SK-N-MC (cell line): ENCODE measurements around the gene EPS15.

Experiments used
- EZH2 ChIP-seq: fragments of 200-600 bp; sonication (generic); IDR thresholded peaks from one replicate; pipeline ENCODE4 v1.6.1; 2017; ENCODE audit warnings: antibody characterized with exemption
- FOXP2 ChIP-seq: optimal IDR thresholded peaks from 2 replicates; pipeline ENCODE3; 2011; ENCODE audit warnings: mild to moderate bottlenecking, moderate library complexity; ENCODE audit not compliant: insufficient read depth; ENCODE audit errors: extremely low read length, control extremely low read depth
- POLR2AphosphoS5 ChIP-seq: IDR thresholded peaks from 2 replicates; pipeline ENCODE4 v1.6.1; 2012; ENCODE audit warnings: mild to moderate bottlenecking, low read depth, low read length, borderline replicate concordance

DNA sequence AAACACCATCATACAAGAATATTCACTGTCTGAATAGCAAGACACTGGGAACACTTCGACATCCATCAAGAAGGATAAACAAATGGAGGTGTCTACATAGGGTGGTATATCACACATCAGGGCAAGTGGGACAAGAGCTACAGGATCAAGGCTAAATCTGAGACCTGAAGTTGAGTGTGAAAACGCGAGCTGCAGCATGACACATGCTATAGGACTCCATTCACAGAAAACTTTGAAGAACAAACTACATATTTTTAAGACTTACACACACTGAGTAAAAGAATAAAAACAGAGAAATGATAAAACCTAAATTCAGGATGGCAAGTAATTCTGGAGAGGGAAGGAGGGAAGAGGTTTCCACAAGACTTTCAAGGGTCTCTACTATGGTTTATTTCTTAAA is 190.8 kb downstream of the EPS15 start:
- TF ChIP-seq EZH2 (no peak), POLR2AphosphoS5 (no peak), FOXP2 (no peak)
